GM10847 (cell line): Measurements from ENCODE around the gene YWHAE.

Experiments used
- POLR2A ChIP-seq: IDR thresholded peaks from 2 replicates; pipeline ENCODE4 v1.6.1; 2011; ENCODE audit not compliant: insufficient read length; ENCODE audit errors: extremely low read depth

YWHAE gene

GRCh38 chr17:1313270-1314005 is 86.6 kb downstream of the YWHAE start:
- TF ChIP-seq POLR2A, result no peak

- no peak for TF ChIP-seq POLR2A
These were observed 87.7 kb downstream of the YWHAE start for GRCh38 chr17:1312261-1312870.

- no peak for TF ChIP-seq POLR2A
These were observed 95.0 kb downstream of the YWHAE start for GRCh38 chr17:1304962-1305563.

- no peak for TF ChIP-seq POLR2A
These were observed 95.5 kb downstream of the YWHAE start for GRCh38 chr17:1304522-1304921.

- no peak for TF ChIP-seq POLR2A
These were observed 97.3 kb downstream of the YWHAE start for GRCh38 chr17:1302761-1303160.

- no peak for TF ChIP-seq POLR2A
These were observed 98.5 kb downstream of the YWHAE start for GRCh38 chr17:1301546-1301945.

- TF ChIP-seq POLR2A, result no peak
These were observed 99.6 kb downstream of the YWHAE start for GRCh38 chr17:1300371-1300905.

GRCh38 chr17:1299552-1300370 is 100.3 kb downstream of the YWHAE start:
- no peak for TF ChIP-seq POLR2A

GRCh38 chr17:1298606-1299005 is 101.4 kb downstream of the YWHAE start:
- TF ChIP-seq POLR2A, result no peak
